HG02938 (cell line): ENCODE measurements around the gene TP53AIP1.
A peak's percentile ranks its signal among the peaks of the same experiment; 100 is the strongest.

ENCODE experiments used
- ATAC-seq: cut with Tn5 transposase; IDR thresholded peaks from one replicate; pipeline ENCODE4 v1.9.1; 2021; ENCODE audit warnings: mild to moderate bottlenecking, moderate library complexity; ENCODE audit not compliant: unreplicated experiment

The TP53AIP1 gene

DNA sequence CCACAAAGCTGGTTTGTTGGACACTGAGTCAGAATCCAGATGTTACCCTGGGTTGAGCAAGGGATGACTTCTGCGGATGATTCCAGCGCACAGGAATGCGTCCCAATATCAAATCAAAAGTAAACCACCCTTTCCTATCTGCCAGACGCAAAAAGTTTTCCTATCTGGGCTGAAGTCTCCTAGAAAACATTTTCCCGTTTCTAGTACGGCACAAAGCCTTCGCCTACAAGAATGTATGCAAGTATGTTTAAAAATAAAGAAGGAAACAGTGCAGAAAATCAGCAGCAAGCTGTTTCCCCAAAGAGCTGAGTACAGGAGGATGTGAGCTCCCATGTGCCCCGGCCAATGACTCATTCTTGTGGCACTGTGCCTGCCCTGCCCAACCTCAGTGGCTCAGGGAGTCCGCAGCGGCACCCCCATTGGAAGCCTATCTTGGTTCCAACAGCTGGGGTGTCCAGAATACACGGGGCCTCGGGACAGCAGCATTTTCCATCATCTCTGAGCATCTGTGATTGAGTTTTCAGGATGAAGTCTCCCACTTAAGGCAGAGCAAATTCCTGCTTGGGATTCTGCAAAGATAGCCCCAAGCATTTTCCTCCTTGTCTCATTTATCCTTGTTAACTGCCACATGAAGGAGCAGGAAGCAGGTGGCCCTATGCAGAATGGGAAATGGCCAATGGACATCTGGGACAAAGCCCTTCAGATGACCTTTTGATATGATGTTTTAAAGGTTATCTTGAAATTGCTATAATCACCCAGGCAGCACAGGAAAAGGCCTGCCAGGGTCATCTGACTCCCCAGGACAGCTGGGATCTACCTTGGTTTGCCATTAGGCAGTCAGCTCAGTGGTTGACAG lies 34.1 kb downstream of the TP53AIP1 start:
- no peak for ATAC-seq

DNA sequence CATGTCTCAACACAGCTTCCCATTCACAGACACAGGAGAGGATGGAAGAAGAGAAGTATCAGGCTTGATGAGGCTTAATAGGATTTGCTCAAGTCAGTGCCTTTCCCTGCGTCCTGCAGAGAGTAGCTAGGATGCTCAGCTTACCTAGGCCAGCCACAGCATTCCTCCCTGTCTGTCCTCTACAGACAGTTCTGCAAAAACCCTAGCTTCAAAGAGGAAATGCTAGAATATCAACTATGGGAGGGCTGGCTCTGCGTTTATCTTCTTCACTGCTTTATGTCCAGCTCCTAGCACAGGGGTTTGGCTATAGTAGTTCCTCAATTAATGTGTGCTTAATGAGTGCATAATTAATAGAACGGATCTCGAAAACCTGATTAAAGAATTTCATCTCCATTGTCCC lies 35.1 kb downstream of the TP53AIP1 start:
- ATAC-seq = no peak

DNA sequence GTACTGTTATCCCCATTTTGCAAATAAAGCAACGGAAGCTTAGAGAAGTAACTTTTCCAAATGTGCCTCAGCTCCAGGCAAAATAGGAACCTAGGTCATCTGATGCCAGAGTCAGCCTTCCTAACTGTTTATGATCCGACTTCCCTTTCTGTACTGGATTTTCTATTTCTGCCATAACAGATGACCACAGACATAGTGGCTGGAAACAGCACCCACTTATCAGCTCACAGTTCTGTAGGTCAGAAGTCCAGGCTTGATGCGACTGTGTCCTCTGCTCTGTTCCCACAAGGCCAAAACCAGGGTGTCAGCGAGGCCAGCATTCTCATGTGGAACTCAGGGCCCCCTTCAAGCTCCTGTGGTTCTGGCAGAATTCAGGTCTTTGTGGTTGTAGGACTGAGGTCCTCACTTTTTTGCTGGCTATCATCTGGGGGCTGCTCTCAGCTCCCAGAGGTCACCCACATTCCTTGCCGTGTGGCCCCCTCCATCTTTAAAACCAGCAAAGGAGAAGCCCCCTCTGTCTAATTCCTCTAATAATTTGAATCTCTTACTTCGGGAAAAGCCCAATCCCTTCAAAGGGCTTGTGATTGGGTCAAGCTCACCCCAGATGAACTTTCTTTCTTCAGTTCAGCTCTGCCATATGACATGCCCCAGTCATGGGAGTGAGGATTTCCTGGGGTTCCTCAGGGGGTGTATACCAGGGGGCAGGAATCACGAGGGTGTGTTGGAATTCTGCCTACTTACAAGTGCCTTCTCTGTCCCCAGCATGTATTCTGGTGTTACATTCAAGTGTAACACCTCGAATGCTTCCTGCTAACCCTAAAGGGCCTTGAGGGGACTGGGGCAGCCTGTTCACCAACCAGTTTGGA lies 36.3 kb downstream of the TP53AIP1 start:
- no peak for ATAC-seq

DNA sequence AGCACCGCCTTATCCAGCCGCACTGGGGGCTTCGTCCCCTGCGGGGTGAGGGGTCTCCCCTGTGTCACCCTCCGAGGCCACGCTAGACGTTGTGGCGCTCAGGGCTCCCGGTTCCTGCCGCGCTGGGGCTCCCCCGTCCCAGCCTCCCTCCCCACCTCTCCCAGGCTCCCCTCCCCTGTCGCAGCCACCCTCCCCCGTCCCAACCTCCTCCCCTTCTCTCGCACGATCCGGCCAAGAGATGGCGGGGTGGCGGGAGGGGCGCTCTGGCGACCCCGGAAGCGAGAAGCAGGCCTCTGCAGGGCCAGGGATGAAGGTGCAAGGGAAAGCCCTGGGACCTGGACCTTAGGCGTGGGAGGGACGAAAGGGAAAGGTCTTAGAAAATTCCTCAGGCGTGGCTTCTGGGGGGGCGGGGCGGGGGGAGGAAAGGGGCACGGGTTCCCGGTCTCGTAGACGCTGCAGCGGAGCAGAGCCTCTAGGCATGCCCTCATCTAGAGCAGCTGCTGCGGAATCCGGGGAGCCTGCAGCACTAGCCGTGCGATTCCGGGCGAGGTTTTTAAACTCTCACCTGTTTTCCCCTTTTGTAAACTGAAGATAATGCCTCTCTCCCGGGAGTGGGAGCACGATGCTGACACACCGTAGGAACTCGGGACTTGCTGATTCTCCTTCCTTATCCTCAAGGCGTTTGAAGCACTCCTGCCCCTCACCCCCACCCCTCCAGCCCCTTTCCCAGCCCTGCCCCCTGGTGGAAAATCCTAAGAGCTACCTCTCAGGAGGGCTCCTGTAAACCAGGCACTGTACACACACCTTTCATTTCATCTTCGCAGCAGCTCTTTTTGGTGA lies 37.1 kb downstream of the TP53AIP1 start:
- peak; percentile 40 for ATAC-seq

DNA sequence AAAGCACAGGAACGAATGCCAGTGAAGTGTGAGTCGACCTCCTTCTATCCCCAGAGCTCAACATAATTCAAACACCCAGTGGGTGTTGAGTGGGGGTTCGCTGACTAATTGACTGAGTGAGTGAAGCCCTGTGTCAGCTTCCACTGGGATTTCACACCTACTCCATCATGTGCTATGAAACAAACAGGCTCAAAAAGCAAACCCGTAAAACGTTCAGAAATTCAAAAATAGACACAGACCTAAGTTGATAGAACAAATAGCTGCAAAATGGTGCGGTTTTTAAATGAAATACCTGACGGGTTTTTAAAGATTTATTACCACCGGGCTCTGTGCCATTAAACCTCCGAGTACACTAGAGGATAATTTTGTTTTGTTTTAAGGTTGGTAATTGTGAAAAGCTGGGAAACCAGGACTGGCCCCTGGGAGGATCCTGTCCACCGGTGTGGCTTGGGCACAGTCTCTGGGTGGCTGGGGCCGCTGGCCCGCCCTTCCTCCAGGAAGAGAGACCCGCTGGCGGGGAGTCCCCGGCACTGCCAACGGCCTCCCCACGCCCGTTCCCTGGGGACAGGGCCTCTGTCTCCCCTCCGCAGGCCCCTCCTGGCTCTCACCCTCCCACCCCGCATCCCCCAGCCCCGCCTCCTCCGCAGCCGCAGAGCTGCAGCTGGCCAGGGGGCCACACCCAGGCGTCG lies 37.9 kb downstream of the TP53AIP1 start:
- ATAC-seq = peak; percentile 34

- ATAC-seq = no peak
Observed at GRCh38 chr11:128904303-128904655, 38.4 kb downstream of the TP53AIP1 start.

- ATAC-seq = no peak
Observed at GRCh38 chr11:128903248-128904061, 39.2 kb downstream of the TP53AIP1 start.

GRCh38 chr11:128902515-128903066 lies 40.1 kb downstream of the TP53AIP1 start:
- no peak for ATAC-seq

DNA sequence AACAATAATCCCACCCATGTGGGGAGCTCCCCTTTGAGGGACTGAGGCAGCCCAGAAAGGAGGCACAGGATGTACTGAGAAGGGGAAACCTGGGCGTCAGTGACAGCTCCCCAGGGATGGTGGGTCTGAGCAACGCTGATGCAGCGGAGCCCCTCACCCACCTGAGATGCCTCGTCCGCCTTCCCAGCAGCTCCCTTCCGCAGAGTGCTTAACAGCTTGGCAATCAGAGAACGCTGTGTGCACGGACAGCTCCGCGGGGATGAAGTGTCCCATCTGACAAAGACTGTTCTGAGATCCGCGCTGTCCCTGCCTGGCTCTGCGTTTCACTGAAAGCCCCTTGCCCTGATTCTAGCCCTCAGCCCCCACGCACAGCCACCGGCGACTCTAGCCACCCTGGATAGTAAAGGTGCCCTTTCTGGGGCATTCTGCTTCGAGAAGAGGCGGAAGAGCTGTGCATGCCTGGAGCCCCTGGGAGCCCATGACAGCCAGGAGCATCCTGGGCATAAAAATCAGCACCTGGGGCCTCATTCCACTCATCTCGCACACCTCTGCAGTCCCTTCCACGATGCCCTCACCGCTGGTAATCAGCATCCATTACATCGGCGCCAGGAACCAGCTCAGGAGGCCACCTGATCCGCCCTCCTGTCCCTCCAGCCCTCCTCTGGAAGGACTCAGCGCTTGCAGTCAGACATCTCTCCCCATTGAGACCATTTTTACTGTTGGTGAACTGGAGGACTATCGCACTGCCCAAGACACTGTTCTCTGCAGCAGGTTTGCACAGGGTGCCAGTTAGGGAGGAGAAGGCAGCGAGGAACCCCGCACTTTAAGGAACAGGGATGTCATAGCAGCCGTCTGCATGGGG lies 40.8 kb downstream of the TP53AIP1 start:
- ATAC-seq = no peak

GRCh38 chr11:128900468-128900867 lies 42.2 kb downstream of the TP53AIP1 start:
- ATAC-seq = no peak

DNA sequence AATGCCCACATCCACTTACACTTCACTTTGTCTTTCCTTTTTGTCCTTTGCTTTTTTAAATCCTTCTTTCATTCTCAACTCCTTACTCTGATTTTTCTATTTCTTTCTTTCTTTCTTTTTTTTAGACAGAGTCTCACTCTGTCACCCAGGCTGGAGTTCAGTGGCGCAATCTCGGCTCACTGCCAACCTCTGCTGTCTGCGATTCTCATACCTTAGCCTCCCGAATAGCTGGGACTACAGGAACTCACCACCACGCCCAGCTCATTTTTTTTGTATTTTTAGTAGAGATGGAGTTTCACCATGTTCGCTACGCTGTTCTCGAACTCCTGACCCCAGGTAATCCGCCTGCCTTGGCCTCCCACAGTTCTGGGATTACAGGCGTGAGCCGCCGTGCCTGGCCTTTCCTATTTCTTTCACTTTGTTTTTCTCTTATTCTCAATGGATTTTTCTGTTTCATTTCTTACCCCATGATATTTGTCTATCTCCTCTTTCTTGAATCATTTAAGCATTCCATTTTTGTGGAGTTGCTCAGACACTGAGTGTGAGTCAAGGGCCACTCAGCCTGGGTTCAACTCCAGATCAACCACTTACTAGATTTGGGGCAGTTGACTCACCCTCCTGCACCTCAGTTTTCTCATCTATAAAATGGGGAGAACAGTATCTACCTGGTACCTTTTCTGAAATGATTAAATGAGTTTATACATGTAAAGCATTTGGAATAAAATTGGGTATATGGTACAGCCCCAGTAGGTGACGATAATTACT lies 43.9 kb downstream of the TP53AIP1 start:
- no peak for ATAC-seq

DNA sequence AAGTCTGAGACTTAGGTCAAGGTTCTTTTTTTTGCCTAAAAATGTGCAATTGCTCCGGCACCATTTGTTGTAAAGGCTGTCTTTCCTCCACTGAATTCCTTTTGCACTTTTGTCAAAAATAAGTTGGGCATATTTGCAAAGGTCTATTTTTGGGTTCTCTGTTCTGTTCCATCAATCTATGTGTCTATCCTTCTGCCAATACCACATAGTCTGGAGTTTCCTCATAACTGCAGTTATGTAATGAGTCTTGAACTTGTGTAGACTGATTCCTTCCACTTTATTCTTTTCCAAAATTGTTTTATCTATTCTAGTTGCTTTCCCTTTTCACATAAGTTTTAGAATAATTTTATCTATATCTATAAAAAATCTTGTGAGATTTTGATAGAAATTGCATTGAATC lies 44.8 kb downstream of the TP53AIP1 start:
- no peak for ATAC-seq

DNA sequence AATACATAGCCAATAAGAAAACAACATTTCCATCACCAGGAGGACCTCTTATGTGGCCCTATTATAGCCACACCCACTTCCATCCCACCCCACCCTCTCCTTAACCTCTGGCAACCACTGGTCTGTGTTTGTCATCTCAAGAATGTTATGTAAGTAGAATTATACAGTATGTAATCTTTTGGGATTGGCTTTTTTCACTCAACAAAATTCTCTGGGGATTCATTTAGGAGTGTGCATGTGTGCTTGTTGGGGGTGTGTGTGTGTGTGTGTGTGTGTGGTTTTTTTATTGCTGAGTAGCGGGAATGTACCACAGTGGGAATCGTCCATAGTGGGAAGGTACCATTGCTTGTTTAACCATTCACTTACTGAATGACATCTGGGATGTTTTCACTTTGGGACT lies 46.3 kb downstream of the TP53AIP1 start:
- no peak for ATAC-seq

DNA sequence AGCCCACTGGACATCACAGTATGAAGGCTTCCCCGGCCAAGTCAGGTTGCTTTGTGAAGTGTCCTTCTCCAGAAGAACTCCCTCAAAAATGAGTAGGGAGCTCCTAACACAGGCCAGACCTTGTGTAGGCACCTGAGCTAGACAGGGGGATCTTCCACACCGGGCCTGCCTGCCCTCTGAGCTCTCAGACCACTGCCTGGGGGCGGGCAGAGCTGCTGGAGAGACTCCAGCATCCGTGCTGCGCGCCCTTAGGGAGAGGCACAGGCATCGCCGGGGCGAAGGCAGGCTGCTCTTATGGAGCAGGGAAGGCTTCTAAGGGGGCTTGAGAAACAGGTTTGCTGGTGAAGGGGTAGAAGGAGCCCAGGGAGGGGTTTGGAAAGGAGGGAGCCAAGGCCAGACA lies 47.1 kb downstream of the TP53AIP1 start:
- ATAC-seq = no peak

DNA sequence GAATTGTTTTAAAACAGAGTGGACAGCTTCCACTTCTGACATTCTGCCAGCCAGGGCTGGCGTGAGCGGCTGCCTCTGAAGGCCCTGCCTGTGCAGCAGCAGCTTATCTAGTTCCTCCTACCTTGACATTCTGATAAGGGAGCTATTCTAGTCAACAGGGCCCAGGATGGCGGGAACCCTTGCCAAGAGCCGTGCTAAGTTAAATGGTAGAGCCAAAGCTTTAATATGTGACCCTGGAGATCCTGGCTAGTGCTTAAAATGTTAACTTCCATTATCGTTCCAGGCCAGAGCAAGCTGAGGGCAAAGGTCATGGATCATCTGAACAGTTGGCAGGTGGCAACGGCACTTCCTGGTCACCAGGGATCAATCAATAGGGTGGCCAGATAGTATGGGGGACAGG lies 48.0 kb downstream of the TP53AIP1 start:
- ATAC-seq = no peak

DNA sequence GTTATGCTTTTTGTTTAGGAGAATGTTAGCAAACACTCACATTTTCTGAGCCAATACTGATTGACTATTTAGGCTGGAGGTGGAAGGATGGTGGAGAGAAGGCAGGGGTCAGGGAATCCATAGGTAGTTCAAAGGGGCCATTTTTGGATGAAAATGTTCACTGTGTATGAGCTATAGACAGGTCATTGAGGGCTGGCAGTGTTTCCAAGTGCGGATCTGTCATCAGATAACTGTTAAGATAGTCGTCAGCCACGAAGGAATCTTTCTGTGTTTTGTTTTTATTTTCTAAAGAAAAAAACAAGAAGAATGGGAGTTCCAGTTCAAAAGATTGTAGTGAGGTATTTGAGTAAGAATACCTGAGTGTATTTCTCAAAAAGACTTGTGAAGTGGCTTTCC lies 48.4 kb downstream of the TP53AIP1 start:
- no peak for ATAC-seq

DNA sequence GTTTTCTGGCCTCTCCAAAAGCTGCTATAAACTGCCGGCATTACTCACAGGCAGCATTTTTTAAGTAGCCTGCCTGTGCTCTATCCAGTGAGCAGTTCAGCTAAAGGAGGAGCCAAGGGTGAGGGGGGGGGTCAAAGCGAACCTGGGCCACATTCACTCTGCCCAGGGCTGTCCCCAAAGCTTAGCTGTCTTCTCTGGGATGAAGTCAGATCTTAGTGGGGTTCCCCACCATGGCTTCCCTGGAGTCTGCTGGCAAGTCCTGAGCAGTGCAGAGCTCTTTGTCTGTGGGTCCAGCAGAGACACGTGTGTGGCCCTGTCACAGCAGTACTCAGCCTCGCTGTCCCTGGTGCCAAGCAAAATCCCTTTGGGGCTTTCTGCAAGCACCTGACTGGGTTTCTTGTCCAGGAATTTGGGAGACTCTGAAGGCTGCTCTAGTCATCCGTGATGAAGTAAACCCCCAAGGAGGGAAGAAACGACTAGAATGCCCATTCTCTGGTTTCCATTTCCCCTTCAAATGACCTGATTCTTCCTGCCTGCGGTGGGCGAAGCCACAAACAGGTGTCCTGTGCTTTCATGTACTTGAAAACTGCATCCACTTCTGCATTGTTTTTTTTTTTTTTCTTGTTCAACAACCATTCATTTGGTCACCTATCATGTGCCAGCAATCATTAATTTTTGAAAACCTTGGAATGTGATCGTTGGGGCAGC lies 48.9 kb downstream of the TP53AIP1 start:
- peak; percentile 63 for ATAC-seq
